Umbilical cord (tissue), 2 donors: ENCODE measurements around the gene PROC. TPM values are rescaled to one million over a fixed set of nuclear protein-coding genes. Genes with fewer than 3 reads are reported as not detected.
A peak's percentile ranks its signal among the peaks of the same experiment; 100 is the strongest.
"Not testable (repeated sequence)": the region's sequence is repeated elsewhere in the genome, so short reads cannot be mapped to it uniquely, and the experiment has no call there.

Source experiments
- DNase-seq: peaks from one replicate; pipeline ENCODE4 v3.0.0-alpha.2; 2015; ENCODE audit warnings: low spot score
- total RNA-seq: library from RNA; depleted of rRNA; stranded (reverse); fragments of >200 nt; gene quantifications from one replicate; pipeline ENCODE4 v1.2.3, GENCODE V29; 2014; ENCODE audit warnings: low replicate concordance; ENCODE audit not compliant: insufficient read depth

Gene PROC
- total RNA-seq, 1 donor from 2014 or later, result 3.6 TPM

DNA sequence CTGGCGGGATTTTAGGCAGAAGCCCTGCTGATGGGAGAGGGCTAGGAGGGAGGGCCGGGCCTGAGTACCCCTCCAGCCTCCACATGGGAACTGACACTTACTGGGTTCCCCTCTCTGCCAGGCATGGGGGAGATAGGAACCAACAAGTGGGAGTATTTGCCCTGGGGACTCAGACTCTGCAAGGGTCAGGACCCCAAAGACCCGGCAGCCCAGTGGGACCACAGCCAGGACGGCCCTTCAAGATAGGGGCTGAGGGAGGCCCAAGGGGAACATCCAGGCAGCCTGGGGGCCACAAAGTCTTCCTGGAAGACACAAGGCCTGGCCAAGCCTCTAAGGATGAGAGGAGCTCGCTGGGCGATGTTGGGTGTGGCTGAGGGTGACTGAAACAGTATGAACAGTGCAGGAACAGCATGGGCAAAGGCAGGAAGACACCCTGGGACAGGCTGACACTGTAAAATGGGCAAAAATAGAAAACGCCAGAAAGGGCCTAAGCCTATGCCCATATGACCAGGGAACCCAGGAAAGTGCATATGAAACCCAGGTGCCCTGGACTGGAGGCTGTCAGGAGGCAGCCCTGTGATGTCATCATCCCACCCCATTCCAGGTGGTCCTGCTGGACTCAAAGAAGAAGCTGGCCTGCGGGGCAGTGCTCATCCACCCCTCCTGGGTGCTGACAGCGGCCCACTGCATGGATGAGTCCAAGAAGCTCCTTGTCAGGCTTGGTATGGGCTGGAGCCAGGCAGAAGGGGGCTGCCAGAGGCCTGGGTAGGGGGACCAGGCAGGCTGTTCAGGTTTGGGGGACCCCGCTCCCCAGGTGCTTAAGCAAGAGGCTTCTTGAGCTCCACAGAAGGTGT, 8.5 kb downstream of the PROC start:
- no peak for DNase-seq

DNA sequence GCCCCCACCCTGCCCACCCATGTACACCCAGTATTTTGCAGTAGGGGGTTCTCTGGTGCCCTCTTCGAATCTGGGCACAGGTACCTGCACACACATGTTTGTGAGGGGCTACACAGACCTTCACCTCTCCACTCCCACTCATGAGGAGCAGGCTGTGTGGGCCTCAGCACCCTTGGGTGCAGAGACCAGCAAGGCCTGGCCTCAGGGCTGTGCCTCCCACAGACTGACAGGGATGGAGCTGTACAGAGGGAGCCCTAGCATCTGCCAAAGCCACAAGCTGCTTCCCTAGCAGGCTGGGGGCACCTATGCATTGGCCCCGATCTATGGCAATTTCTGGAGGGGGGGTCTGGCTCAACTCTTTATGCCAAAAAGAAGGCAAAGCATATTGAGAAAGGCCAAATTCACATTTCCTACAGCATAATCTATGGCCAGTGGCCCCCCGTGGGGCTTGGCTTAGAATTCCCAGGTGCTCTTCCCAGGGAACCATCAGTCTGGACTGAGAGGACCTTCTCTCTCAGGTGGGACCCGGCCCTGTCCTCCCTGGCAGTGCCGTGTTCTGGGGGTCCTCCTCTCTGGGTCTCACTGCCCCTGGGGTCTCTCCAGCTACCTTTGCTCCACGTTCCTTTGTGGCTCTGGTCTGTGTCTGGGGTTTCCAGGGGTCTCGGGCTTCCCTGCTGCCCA, 9.3 kb downstream of the PROC start:
- DNase-seq, result no peak

DNA sequence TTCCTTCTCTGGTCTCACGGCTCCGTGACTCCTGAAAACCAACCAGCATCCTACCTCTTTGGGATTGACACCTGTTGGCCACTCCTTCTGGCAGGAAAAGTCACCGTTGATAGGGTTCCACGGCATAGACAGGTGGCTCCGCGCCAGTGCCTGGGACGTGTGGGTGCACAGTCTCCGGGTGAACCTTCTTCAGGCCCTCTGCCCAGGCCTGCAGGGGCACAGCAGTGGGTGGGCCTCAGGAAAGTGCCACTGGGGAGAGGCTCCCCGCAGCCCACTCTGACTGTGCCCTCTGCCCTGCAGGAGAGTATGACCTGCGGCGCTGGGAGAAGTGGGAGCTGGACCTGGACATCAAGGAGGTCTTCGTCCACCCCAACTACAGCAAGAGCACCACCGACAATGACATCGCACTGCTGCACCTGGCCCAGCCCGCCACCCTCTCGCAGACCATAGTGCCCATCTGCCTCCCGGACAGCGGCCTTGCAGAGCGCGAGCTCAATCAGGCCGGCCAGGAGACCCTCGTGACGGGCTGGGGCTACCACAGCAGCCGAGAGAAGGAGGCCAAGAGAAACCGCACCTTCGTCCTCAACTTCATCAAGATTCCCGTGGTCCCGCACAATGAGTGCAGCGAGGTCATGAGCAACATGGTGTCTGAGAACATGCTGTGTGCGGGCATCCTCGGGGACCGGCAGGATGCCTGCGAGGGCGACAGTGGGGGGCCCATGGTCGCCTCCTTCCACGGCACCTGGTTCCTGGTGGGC, 10.0 kb downstream of the PROC start:
- no peak for DNase-seq

DNA sequence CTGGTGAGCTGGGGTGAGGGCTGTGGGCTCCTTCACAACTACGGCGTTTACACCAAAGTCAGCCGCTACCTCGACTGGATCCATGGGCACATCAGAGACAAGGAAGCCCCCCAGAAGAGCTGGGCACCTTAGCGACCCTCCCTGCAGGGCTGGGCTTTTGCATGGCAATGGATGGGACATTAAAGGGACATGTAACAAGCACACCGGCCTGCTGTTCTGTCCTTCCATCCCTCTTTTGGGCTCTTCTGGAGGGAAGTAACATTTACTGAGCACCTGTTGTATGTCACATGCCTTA, 10.5 kb downstream of the PROC start:
- no peak for DNase-seq

DNA sequence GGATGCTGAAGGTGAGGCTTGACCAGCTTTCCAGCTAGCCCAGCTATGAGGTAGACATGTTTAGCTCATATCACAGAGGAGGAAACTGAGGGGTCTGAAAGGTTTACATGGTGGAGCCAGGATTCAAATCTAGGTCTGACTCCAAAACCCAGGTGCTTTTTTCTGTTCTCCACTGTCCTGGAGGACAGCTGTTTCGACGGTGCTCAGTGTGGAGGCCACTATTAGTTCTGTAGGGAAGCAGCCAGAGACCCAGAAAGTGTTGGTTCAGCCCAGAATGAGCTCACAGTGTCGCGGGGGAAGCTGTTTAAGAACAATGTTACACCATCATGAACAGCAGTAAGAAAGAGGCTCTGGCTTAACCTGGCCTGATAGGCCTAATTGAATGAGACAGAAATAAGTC, 11.1 kb downstream of the PROC start:
- no peak for DNase-seq

DNA sequence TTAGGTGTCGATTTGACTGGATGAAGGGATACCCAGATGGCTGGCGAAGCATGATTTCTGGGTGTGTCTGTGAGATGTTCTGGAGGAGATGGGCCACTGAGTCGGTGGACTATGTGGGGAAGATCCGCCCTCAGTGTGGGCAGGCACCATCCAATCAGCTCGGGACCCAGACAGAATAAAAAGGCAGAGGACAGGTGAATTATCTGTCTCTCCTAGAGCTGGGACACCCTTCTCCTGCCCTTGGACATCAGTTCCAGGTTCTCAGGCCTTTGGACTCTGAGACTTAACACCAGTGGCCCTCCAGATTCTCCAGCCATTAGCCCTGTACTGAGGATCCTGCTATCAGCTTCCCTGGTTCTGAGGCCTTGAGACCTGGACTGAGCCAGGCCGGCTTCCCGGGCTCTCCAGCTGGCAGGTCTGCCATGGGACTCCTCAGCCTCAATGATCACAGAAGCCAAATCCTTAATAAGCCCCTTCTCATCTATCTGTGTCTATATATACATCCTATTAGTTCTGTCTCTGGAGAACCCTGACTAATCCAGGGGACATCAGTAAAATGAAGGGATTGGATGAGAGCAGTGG, 11.7 kb downstream of the PROC start:
- no peak for DNase-seq

DNA sequence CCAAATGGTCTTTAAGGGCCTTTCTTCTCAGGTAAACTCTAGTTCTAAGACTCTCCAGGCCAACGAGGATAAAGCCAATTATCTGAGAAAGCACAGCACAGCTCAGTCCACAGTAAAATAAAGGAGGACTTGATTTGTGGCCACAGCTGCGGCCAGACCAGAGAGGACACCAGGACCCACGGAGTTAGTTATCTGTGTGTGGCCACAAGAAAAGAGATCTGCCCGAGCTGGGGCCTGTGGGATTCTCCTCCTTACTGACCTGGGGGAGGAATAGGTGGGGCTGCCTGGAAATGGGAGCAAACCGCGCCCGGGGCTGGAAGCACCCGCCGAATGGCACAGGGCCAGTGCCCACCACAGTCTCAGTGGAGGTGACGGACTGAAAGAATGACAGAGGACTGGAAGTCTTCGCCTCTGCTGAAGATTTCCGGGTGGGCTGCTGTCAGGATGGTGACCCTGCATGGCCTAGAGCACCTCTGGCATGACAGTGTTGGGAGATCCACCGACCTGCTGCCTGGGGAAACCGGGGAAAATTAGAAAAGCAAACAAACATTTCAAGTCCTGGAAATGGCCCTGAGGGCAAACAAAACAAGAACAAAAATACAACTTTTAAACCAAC, 13.3 kb downstream of the PROC start:
- DNase-seq, result no peak

DNA sequence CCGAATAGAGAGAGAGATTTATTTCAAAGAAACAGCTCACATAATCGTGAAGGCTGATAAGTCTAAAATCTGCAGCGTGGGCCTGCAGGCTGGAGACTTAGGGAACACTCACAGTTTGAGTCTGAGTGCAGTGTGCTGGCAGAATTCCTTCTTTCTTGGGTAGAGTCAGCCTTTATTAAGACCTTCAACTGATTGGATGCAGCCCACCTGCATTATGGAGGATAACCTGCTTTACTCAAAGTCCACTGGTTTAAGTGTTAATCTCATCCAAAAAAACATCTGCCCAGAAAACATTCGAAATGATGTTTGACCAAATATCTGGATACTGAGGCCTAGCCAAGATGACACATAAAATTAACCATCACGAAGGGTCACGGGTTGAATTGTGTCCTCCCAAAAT, 16.3 kb downstream of the PROC start:
- no peak for DNase-seq

DNA sequence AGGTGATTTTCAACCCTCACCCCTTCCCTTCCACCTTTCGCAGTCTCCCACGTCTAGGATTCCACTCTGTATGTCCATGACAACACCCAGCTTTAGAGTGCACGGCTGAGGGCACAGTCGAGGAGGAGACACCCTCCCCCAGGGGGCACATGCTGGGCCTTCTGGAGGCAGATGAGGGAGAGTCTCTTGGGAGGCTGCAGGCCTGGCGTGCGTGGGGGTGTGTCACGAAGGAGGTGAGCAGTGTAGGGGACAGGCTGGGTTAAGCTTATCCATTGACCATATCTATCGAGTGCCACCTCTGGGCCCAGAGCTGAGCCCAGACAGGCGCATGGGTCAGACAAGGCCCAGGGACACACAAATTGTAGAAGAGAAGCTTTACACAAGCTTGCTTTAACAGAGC, 18.8 kb downstream of the PROC start:
- no peak for DNase-seq

DNA sequence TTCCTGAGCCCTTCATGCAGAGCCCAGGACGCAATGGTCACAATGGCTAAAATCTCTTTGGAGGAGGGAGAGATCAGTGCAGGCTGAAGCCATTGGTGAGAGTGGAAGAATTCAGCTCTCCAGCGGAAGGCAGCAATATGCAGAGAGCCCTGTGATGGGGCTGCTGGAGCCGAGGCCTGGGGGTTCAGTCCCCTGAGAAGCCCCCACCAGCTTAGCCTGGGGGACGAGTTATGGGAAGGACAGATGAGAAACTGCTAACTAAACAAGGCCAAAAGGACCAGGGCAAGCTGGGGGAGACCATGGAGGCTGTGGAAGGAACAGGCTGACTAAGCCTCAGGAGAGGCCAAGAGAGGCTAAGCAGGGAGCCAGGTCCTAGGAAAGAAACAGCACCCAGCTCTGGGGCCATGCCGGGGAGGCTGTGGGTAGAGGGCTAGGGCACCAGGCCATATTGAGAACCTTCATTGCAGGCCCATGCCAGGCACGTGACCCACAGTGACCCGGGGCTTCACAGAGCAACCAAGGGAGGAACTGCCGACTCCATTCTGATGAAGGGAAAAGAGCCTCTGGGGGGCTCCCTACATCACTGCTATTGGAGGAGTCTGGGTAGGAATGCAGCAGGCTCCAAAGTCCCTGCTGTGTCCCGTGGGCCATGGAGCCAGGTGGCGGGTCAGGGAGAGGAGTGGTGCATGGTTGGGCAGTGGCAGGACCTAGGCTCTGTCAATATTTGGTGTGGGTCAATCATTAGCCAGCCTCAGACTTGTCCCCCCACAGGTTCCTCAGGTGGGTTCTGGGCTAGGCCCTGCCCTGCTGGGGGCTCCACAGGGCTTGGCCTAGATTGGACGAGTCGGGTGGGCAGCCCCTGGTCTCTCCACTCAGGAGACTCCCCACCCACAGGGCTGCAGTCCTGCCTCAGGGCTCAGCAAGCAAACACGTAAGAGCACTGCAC, 19.8 kb downstream of the PROC start:
- no peak for DNase-seq

DNA sequence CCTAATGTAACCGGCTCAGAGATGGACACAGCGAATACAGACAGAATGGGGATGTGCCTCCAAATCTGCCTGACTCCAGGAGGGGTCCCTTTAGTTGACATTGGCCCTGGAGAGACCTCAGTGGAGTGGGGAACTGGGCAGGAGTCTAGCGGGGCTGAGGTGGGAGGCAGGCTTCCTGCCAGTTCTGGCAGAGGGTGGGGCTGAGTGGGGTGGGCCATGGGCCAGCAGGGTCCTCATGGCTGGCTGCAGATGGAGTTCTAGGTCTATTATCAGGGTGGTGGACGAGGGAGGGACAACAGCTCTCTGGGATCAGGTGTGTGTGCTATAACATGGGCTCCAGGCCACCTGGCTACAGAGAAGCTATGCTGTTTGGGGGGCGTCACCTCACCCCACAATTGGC, 21.1 kb downstream of the PROC start:
- DNase-seq, result no peak

DNA sequence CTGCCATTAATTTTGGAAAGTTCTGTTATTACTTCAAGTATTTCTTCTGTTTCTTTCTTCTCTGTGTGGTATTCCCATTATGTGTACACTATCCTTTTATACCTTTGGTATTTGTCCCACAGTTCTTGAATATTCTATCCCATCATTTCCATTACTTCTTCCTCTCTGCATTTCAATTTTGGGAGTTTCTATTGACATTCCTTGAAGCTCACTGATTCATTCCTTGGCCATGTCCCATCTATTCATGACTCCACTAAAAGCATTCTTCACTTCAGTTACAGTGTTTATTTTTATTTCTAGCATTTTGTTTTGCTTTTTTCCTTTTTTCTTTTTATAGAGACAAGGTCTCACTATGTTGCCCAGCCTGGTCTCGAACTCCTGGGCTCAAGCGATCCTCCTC, 30.3 kb downstream of the PROC start:
- no peak for DNase-seq

DNA sequence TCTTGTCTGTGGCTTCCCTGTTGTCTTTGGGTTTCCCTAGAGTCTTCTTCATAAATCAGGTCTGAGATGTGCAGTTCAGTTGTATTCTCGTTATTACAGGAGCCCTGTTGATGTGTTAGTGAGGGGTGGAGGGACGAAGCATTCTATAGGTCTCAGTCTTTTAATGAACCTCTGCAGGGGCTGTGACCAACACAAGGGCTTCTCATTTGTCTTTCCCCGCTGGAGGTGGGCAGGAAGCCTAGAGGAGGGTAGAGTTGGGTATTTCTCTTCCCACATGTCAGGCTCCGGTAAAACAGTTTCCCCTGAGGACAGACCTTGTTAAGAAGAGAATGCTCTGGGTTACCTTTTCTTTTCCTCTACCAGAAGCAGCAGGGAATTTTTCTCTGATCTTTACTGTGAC, 31.2 kb downstream of the PROC start:
- DNase-seq, result no peak

DNA sequence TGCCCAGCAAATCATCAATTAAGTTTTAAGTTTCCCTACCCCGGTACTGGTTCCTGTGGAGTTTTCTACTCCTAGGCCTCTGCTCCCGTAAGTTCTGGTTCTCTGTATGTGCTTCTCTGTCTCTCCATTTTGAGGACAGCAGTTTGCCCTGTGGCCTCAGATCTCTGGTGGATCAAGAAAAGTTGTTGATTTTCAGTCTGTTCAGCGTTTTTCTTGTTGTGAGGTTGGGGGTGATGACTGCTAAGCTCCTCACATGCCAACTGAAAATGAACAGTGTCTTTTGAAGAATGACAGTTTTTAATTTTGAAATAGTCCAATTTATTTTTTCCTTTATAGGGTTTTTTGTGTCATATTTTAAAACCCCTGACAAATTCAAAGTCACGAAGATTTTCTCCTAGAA, 31.7 kb downstream of the PROC start:
- no peak for DNase-seq

DNA sequence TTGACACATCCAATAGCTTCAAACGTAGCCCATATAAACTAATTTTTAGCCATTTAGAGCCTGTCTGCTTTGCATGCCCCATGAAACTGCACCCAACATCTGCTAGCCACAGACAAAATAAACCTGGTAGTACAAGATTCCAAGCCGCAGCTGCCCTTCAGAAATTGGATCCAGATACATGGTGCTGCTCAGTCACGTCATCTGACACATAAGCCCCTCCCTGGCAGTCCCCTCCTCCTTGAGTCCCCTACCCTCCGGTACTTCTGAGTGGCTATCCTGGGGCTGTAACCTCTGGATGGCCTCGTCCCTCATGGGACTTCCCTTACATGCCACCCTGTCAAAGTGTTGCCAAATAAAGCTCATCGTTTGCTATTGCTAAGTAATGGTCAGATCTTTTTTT, 33.8 kb downstream of the PROC start:
- DNase-seq, result no peak

DNA sequence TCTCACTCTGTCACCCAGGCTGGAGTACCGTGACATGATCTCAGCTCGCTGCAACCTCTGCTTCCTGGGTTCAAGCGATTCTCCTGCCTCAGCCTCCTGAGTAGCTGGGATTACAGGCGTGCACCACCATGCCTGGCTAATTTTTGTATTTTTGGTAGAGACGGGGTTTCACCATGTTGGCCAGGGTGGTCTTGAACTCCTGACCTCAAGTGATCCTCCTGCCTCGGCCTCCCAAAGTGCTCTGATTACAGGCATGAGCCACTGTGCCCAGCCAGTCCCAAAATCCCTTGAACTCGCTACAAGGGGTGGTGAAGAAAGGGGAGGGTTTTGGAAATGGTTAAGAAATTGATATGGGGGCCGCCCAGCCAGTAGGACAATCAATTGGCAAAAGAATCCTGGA, 34.2 kb downstream of the PROC start:
- DNase-seq, result not testable (repeated sequence)

DNA sequence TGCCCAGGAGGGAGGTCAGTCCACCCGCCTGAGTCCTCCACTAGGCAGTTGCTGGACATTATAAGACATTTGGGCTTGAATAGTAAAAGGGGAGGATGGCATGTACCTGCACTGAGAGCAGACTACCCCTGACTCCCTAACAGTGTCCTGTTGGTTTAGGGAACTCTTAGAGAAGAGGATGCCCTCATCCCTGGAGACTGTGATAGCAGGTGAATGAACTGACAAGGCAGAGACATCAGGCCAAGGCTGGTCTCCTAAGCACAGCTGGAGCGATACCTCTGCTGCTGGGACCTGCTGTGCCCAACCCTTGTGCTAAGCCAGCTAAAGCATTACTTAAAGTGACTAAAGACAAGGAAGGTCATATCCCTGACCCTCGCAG, 34.8 kb downstream of the PROC start:
- no peak for DNase-seq

DNA sequence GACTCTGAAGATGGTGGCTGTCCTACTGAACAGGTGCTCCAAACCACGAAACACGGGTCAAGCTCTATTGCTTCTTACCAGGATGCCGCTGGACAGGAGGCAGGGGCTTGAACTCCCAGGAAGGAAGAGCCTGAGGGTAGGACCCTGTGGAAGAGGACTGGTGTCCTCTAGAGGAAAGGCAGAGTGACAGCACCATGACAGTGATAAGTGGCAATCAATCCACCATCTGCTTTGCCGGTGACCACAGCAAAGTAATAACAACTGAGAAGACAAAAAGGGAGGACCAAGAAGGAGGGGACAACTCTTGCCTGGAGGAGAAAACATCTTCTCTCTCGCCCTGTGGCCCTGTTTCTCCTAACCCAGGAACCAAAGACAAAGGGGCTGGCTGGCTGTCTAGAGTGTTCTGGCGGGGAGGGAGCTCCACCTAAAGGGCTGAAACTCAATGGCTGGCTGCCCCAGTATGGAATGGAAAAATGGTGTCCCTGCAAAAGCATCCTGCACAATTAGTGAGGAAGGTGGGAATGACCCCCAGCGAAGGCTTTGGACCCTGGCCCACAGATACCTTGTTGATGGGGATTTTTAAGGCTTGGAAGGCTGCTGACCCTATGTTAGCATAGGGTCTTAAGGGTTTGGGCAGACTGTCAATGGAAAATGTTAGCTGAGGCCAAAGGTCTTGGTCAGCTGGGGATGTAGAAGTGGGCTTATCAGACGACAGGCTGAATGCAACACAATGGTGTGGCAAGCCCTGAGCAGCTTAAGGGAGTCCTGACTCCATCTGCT, 35.4 kb downstream of the PROC start:
- peak; percentile 7 for DNase-seq

DNA sequence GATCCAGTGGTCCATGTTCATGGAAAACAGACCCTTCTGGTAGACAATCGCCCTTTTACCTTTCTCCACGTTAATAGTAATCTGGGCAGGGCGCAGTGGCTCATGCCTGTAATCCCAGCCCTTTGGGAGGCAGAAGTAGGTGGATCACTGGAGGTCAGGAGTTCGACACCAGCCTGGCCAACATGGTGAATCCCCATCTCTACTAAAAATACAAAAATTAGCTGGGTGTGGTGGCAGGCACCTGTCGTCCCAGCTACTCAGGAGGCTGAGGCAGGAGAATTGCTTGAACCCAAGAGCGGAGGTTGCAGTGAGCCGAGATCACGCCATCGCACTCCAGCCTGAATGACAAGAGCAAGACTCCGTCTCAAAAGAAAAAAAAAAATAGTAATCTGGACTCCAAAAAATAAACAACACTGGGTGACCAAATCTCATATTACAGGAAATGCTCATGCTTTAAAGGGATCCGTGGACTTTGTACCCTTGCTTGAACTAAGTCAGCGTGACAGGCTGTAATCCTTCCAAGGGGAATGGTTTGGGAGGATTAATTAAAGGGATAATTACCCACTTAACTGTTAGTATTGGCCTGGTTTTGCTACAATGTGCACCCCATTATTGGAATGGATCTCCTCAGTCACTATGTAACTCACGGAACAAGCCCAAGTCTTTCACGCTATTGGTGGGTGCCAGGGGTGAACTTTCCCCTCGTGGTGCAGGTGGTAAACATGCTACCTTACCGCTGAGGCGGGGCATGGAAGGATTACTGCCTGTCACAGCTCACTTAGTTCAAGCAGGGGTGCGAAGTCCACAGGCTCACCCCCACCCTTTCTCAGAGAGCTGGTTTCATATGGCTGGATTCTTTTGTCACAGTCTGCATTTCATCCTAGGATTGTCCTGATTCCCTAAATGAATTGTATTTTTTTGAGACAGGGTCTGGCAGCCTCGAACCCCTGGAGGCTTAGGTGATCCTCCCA, 36.7 kb downstream of the PROC start:
- DNase-seq, result no peak
